Measurements from ENCODE around the gene WDR33. TPM values are rescaled to one million over a fixed set of nuclear protein-coding genes. Genes with fewer than 3 reads are reported as not detected.
"Not testable (repeated sequence)": the region's sequence is repeated elsewhere in the genome, so short reads cannot be mapped to it uniquely, and the experiment has no call there.

The WDR33 gene
- total RNA-seq, 4 donors from 2014 or later = 25.8 to 53.3 (median 38.0) TPM

GRCh38 chr2:127844973-127845372 is 34.0 kb upstream of the WDR33 start:
- DNase-seq (ENCODE audit: low spot score) (no peak), ATAC-seq (ENCODE audit: low FRiP score) (no peak)

GRCh38 chr2:127843677-127844076 is 32.7 kb upstream of the WDR33 start:
- no peak for TF ChIP-seq CTCF (IDR thresholded peaks at IDR 0.05)
- DNase-seq (ENCODE audit: low spot score) = no peak
- ATAC-seq (ENCODE audit: low FRiP score) = no peak

More at GRCh38 chr2:127844973-127845372, 34.0 kb upstream of the WDR33 start:
- TF ChIP-seq CTCF (IDR thresholded peaks at IDR 0.05) = no peak

GRCh38 chr2:127841466-127842178 is 30.7 kb upstream of the WDR33 start:
- TF ChIP-seq CTCF (IDR thresholded peaks at IDR 0.05) = no peak
- no peak for ATAC-seq (ENCODE audit: low FRiP score)
- no peak for DNase-seq (ENCODE audit: low spot score)

- no peak for TF ChIP-seq CTCF (IDR thresholded peaks at IDR 0.05)
- no peak for ATAC-seq (ENCODE audit: low FRiP score)
Observed at GRCh38 chr2:127840893-127841292, 29.9 kb upstream of the WDR33 start.

GRCh38 chr2:127834951-127835350 is 24.0 kb upstream of the WDR33 start:
- no peak for TF ChIP-seq CTCF (IDR thresholded peaks at IDR 0.05)
- DNase-seq (ENCODE audit: low spot score) (no peak), ATAC-seq (ENCODE audit: low FRiP score) (no peak)

More at GRCh38 chr2:127840893-127841292, 29.9 kb upstream of the WDR33 start:
- no peak for DNase-seq (ENCODE audit: low spot score)

GRCh38 chr2:127829845-127830246 is 18.9 kb upstream of the WDR33 start:
- ATAC-seq (ENCODE audit: low FRiP score) (no peak), DNase-seq (ENCODE audit: low spot score) (no peak)
- no peak for TF ChIP-seq CTCF (IDR thresholded peaks at IDR 0.05)

GRCh38 chr2:127826708-127827107 is 15.7 kb upstream of the WDR33 start:
- ATAC-seq (ENCODE audit: low FRiP score) = not testable (repeated sequence)

More at GRCh38 chr2:127826708-127827107, 15.7 kb upstream of the WDR33 start:
- not testable (repeated sequence) for DNase-seq (ENCODE audit: low spot score)

All from omental fat pad (tissue), 4 donors.